Esophagus muscularis mucosa (tissue), 4 donors: ENCODE data around the gene CYP3A4.

Experiments used
- CTCF ChIP-seq, 3 experiments: fragments of 200-600 bp in 2 of 3; fragments of 450-650 bp in 1 of 3; sonication (generic) in 2 of 3; IDR thresholded peaks; one replicate each; pipeline ENCODE4 v1.5.1; 2017 to 2019; ENCODE audit warnings: antibody characterized with exemption in 3 of 3, mild to moderate bottlenecking in 2 of 3, moderate library complexity in 1 of 3
- EP300 ChIP-seq: sonication (generic); formaldehyde crosslinking; IDR thresholded peaks from one replicate; pipeline ENCODE4 v1.6.1; 2017; ENCODE audit warnings: antibody characterized with exemption
- POLR2A ChIP-seq: fragments of 450-650 bp; IDR thresholded peaks from one replicate; pipeline ENCODE4 v1.6.1; 2017; ENCODE audit warnings: antibody characterized with exemption, moderate library complexity, mild to moderate bottlenecking, low read depth
- POLR2AphosphoS5 ChIP-seq, 2 donors: sonication (generic); formaldehyde crosslinking; IDR thresholded peaks; one replicate each; pipeline ENCODE4 v1.6.1; 2017; ENCODE audit warnings: antibody characterized with exemption in 2 of 2

GRCh38 chr7:99733448-99733847, 50.5 kb downstream of the CYP3A4 start:
- TF ChIP-seq CTCF (IDR thresholded peaks at IDR 0.05) (no peak), POLR2A (no peak), POLR2AphosphoS5 (IDR thresholded peaks at IDR 0.05) (no peak), EP300 (no peak)
